Gastroesophageal sphincter (tissue), 3 donors: ENCODE measurements around the gene USP32.

ENCODE experiments used
- EP300 ChIP-seq: sonication (generic); formaldehyde crosslinking; IDR thresholded peaks from one replicate; pipeline ENCODE4 v1.6.1; 2017; ENCODE audit warnings: antibody characterized with exemption, mild to moderate bottlenecking
- TF ChIP-seq, protein P1 (sequence below), 4 experiments: fragments of 200-600 bp in 2 of 4; fragments of 450-650 bp in 2 of 4; sonication (generic) in 1 of 4; IDR thresholded peaks; one replicate each; pipeline ENCODE4 v1.5.1; 2017 to 2019; ENCODE audit warnings: antibody characterized with exemption in 4 of 4, mild to moderate bottlenecking in 2 of 4, moderate library complexity in 2 of 4

DNA sequence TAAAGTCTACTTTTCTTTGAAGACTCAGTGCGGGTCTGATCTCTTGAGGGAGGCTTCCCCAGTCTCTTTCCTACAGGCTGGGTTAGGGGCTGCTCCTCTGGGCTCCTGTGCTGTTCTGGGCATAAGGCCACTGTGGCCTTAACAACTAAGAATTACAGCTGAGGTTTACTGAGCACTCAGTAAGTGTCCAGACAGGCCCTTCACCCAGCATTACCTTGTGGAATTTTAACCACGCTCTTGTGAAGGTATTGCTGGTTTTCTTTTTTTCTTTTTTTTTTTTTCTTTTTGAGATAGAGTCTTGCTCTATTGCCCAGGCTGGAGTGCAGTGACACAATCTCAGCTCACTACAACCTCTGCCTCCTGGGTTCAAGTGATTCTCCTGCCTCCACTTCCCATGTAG, 245.7 kb downstream of the USP32 start:
- no peak for TF ChIP-seq EP300
- TF ChIP-seq, protein P1, sequence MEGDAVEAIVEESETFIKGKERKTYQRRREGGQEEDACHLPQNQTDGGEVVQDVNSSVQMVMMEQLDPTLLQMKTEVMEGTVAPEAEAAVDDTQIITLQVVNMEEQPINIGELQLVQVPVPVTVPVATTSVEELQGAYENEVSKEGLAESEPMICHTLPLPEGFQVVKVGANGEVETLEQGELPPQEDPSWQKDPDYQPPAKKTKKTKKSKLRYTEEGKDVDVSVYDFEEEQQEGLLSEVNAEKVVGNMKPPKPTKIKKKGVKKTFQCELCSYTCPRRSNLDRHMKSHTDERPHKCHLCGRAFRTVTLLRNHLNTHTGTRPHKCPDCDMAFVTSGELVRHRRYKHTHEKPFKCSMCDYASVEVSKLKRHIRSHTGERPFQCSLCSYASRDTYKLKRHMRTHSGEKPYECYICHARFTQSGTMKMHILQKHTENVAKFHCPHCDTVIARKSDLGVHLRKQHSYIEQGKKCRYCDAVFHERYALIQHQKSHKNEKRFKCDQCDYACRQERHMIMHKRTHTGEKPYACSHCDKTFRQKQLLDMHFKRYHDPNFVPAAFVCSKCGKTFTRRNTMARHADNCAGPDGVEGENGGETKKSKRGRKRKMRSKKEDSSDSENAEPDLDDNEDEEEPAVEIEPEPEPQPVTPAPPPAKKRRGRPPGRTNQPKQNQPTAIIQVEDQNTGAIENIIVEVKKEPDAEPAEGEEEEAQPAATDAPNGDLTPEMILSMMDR (IDR thresholded peaks at IDR 0.05): no peak
